GM18511 (cell line): Measurements from ENCODE around the gene USP1.

Experiments used
- ATAC-seq: cut with Tn5 transposase; IDR thresholded peaks from one replicate; pipeline ENCODE4 v1.9.1; 2021; ENCODE audit warnings: mild to moderate bottlenecking, moderate library complexity; ENCODE audit not compliant: unreplicated experiment

Gene USP1

GRCh38 chr1:62426794-62427193 is 10.1 kb upstream of the USP1 start:
- no peak for ATAC-seq

DNA sequence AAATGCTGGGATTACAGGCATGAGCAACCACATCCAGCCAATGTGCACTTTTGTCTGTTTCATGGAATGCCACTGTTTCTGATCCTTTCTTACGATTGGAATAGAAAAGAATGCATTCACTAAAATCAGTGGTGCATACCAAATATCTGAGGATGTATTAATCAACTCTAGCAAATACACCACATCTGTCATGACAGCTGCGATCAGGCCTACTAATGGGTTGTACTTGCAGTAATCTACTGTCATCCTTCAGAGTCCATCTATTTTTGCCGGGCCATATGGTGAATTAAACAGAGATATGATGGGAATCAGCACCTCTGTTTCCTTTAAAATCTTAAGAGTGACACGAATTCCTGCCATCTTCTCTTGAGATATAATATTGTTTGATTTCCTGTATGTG is 8.5 kb upstream of the USP1 start:
- ATAC-seq, result no peak

GRCh38 chr1:62429581-62429980 is 7.3 kb upstream of the USP1 start:
- ATAC-seq, result no peak

GRCh38 chr1:62433861-62434617 is 2.8 kb upstream of the USP1 start:
- no peak for ATAC-seq

DNA sequence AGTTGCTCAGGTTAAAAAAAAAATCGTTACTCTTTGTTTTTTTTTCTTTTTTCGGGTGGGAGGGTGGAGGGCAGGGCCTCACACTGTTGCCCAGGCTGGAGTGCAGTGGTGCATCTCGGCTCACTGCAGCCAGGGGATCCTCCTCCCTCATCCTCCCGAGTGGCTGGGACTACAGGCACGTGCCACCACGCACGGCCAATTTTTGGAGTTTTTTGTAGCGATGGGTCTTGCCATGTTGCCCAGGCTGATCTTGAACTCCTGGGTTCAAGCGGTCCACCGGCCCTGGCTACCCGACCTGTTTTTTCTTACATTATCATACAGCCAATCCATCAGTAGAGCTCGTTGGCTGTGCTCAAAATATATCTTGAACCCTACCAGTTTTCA is 2.2 kb upstream of the USP1 start:
- no peak for ATAC-seq

- no peak for ATAC-seq
Observed at GRCh38 chr1:62435231-62436038, 1.4 kb upstream of the USP1 start.

DNA sequence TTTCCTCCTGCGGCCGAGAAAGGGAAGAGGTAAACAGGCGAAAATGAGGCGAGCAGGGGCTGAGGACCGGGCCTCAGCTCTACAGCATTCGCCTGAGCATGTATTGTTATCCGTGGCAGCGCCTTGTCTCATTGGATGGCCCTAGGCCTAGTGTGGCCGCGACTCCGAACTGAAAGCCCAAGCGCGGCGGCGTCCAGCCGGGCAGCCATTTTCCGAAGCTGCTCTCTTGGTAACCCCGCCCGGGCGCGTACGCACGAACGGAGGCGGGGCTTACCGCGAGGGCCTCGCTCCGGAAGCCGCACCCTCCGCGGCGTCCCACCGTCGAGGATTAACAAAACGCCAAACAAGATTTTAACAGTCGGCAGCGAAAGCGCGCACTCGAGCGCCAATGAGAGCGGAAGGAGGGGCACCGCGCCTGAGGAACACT is 797 bp upstream of the USP1 start:
- ATAC-seq, result peak; percentile 70

- peak; percentile 0 for ATAC-seq
Observed at GRCh38 chr1:62437273-62437940, 558 bp downstream of the USP1 start.

GRCh38 chr1:62438163-62438562 is 1.3 kb downstream of the USP1 start:
- no peak for ATAC-seq

DNA sequence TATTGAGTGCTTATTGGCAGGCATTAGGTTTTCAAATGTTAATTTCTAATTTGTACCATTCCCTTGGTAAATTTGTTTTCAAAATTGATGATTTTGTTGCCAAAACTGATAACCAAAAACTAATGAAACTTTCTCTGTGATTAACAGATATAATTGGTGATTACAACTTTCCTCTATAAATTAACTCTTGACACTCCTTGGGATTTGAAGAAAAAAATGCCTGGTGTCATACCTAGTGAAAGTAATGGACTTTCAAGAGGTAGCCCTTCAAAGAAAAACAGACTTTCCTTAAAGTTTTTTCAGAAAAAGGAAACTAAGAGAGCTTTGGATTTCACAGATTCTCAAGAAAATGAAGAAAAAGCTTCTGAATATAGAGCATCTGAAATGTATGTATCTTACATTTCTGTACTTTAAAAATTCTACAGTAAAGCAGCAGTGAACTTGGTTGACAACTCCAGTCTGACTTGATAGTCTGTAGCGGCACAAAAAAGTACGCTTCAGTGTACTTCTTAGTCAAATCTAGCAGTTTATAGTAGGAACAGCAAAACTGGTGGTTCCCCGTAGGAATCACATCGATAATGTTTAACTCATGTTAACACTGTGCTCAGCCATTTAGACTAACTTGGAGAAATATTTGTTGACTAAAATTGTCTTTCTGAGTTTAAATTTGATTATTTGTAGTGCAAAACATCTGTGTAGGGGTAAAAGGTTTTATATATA is 3.0 kb downstream of the USP1 start:
- ATAC-seq, result peak; percentile 28

GRCh38 chr1:62444701-62445100 is 7.9 kb downstream of the USP1 start:
- ATAC-seq, result no peak

DNA sequence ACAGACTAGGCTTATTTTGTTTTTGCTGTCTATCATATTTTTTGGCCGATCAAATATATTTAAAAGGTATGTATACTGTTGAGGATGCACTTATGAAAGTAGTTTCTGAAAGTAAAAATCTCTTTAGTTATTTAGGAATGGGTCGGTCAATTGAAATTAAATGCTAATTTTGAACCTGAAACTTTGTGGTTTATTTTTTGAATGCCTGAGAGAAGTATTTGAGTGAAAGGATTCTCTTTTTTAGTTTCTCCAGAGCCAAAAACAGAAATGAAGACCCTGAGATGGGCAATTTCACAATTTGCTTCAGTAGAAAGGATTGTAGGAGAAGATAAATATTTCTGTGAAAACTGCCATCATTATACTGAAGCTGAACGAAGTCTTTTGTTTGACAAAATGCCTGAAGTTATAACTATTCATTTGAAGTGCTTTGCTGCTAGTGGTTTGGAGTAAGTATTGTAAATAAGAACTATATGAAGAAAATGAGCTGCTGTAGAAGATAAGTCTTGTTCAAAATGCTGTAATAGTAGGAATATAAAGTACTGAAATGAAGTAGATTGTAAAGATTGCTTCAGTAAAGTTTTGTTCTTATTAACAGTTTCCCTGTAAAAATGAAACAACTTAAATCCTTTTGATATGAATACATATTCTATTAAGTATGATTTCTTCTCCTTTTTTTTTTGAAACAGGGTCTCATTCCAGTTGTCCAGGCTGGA is 11.5 kb downstream of the USP1 start:
- no peak for ATAC-seq

GRCh38 chr1:62450301-62450700 is 13.5 kb downstream of the USP1 start:
- no peak for ATAC-seq

GRCh38 chr1:62452951-62453350 is 16.1 kb downstream of the USP1 start:
- no peak for ATAC-seq

DNA sequence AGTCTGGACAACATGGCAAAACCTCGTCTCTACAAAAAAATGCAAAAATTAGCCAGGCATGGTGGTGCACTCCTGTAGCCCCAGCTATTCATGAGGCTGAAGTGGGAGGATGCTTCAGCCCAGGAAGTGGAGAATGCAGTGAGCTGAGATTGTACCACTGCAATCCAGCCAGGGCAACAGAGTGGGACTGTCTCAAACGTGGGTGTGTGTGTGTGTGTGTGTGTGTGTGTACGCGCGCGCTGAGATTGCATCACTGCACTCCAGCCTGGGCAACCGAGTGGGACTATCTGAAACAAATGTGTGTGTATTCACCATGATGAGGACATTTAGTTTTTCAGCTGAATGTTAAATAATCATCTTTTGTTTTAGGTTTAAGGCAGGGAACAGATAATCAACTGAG is 21.1 kb downstream of the USP1 start:
- ATAC-seq, result no peak

GRCh38 chr1:62462370-62462769 is 25.5 kb downstream of the USP1 start:
- no peak for ATAC-seq

DNA sequence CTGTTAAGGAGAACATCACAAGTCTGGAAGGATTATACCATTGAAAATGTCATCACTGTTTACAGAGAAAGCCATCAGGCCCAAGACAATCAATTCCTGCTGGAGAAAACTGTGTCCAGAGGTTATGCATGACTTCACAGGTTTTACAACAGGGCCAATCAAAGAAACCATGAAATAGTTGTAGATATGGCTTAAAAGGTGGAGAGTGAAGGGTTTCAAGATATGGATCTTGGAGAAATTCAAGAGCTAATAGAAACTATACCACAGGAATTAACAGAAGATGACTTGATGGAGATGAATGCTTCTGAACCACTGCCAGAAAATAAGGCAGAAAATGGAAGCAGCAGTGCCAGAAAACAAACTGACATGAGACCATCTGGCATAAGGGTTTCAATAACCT is 30.2 kb downstream of the USP1 start:
- ATAC-seq, result no peak

- no peak for ATAC-seq
Observed at GRCh38 chr1:62476525-62477219, 39.8 kb downstream of the USP1 start.

DNA sequence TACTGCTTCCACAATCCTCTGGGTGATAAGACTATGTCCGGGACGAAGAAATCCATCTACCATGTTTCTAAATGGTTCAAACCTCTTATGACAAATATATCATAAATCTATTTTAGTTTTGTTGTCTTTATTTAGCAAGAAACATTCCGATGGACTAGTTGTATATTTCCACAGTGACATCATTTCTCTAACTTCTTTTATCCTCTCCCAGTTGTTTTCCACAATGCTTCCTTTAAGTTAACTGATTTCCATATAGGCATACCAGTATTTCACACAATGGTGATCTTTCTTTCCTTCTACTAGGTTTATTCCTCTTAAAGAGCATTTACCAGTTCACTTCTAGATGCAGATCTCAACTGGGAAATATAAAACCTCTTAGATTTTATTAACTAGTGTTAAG is 44.8 kb downstream of the USP1 start:
- no peak for ATAC-seq
